Forelimb muscle (tissue), 1 donor: ENCODE measurements around the gene ART5. TPM values are rescaled to one million over a fixed set of nuclear protein-coding genes. Genes with fewer than 3 reads are reported as not detected.
"Not testable (repeated sequence)": the region's sequence is repeated elsewhere in the genome, so short reads cannot be mapped to it uniquely, and the experiment has no call there.

Experiments
- DNase-seq: peaks from one replicate; pipeline ENCODE4 v3.0.0-alpha.2; 2013; ENCODE audit warnings: low read depth
- polyA plus RNA-seq: library from polyadenylated mRNA; unstranded; fragments of 120-200 nt; gene quantifications from one replicate; pipeline ENCODE4 v1.2.1, GENCODE V29; 2013; ENCODE audit not compliant: insufficient read length

Gene ART5
- polyA plus RNA-seq, 1 donor: 4.3 TPM

DNA sequence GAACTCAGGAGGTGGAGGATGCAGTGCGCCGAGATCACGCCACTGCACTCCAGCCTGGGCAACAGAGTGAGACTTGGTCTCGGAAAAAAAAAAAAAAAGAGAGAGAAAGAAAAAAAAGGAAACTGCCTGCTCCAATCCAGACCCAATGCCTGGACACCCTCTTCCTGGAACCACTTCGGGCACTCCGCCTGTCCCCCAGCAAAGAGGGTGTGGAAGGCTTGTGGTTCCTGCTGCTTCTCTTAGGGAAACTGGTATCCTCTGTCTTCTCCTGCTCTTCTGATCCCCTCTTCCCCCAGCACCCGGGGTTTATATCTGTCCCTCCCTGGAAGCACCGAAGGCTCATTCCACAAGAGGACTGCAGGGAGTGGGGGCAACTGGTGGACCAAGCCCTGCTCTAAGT, 16.5 kb upstream of the ART5 start:
- no peak for DNase-seq

DNA sequence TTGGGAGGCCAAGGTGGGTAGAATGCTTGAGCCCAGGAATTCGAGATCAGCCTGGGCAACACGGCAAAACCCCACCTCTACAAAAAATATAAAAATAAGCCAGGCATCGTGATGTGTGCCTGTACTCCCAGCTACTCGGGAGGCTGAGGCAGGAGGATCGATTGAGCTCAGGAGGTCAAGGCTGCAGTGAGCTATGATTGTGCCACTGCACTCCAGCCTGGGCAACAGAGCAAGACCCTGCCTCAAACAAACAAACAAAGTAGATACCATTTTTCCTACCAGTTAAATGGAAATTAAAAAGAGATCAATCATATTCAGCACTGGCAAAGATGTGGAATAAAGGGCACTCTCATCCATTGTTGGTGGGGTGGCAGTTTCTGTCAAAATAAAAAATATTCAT, 15.5 kb upstream of the ART5 start:
- DNase-seq: not testable (repeated sequence)

DNA sequence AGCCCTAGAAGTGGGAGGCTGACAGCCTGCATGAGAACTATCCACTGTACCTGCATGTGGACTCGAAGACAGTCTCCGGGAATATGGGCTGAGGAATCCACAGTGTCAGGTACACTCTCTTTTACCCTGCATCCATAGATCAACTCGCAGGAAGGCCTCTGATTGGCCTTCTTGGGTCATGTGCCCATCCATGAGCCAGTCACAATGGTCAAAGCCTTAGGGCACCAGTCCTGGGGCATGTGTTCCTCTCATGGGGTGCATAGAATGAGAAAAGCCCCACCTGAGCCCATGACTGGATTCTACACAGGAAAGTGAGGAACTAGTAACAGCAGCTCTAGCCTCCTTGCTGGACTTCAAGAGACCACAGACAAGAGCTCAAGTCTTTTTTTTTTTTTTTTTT, 13.8 kb upstream of the ART5 start:
- no peak for DNase-seq

DNA sequence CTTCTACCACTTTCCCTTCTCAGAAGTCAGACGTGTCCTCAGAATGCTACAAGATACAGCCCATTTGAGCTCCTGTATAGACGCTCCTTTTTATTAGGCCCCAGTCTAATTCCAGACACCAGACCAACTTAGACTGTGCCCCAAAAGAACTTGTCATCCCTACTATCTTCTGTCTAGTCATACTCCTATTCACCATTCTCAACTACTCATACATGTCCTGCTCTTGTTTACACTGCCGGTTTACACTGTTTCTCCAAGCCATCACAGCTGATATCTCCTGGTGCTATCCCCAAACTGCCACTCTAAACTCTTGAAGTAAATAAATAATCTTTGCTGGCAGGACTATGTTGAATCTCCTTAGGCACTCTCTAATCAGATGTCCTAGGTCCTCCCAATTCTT, 10.7 kb upstream of the ART5 start:
- not testable (repeated sequence) for DNase-seq

DNA sequence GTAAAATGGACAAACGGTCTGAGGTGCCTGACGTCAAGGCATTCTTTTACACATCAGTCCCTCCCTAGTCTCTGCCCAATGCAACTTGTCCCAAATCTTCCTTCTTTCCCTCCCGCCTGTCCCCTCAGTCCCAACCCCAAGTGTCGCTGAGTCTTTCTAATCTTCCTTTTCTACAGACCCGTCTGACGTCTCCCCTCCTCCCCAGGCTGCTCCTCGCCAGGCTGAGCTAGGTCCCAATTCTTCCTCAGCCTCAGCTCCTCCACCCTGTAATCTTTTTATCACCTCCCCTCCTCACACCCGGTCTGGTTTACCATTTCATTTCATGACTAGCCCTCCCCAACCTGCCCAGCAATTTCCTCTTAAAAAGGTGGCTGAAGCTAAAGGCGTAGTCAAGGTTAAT, 7.6 kb upstream of the ART5 start:
- not testable (repeated sequence) for DNase-seq

DNA sequence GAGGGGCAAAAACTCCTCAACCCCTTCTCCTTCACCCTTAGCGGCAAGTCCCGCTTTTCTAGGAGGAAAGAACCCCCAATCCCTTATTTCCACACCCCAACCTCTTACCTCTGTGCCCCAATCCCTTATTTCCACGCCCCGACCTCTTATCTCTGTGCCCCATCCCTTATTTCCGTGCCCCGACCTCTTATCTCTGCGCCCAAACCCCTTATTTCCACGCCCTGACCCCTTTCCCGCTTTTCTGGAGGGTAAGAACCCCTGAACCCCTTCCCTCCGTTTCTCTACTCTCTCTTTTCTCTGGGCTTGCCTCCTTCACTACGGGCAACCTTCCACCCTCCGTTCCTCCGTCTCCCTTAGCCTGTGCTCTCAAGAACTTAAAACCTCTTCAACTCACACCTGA, 7.1 kb upstream of the ART5 start:
- DNase-seq: not testable (repeated sequence)

DNA sequence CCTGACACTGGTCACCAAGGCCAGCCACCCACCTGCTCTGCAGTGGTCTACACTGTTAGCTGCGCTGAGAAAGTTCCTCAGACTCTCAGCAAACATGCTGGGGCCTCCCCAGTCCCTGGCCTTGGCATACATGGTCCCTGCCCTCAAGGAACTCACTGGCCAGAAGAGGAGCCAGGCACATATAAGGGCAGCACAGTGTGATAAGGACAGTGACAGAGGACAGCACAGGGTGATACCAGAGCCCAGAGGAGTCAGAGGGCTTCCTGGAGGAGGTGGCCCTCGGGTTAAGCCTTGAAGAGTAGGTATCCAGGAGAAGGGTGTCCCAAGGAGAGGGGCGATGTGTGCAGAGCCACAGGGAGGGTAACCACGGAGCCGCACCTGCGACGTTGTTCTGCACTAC, 3.8 kb upstream of the ART5 start:
- no peak for DNase-seq

DNA sequence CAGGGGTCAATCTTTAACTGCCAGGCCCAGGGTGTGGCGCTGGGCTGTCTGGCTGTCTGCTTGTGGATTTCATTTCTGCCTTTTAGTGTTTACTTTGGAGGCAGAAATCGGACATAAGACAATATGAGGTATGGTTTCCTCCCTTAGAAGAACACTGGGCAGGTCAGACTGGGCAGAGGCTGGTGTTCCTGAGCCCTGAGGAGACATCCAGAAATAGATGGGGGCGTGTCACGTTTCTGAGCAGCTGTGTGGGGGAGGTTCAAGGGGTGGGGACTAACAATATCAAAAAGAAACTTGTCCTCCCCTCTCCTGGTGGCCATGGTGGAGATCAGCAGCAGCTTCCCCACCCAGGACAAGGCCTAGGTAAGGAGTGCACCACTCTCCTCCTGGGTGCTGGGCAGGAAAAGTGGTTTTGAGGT, 3.0 kb upstream of the ART5 start, which contains the start of gene ART1:
ART1 (plus strand) TSS at position 312 of the 419 bp plus-strand sequence. CDS start 14,086 bp downstream, outside the sequence.
- no peak for DNase-seq

DNA sequence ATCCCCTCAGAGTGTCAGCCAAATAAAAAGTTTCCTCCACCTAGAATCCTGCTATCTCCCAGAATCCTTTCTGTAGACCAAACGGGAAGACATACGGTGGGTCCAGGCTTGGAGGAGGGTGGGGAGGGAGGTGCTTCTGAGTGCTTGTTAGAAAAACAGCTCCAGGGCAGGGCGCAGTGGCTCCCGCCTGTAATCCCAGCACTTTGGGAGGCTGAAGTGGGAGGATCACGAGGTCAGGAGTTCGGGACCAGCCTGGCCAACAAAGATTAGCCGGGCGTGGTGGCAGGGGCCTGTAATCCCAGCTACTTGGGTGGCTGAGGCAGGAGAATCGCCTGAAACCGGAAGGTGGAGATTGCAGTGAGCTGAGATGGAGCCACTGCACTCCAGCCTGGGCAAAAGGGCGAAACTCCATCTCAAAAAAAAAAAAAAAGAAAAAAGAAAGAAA, 1.3 kb upstream of the ART5 start:
- not testable (repeated sequence) for DNase-seq

DNA sequence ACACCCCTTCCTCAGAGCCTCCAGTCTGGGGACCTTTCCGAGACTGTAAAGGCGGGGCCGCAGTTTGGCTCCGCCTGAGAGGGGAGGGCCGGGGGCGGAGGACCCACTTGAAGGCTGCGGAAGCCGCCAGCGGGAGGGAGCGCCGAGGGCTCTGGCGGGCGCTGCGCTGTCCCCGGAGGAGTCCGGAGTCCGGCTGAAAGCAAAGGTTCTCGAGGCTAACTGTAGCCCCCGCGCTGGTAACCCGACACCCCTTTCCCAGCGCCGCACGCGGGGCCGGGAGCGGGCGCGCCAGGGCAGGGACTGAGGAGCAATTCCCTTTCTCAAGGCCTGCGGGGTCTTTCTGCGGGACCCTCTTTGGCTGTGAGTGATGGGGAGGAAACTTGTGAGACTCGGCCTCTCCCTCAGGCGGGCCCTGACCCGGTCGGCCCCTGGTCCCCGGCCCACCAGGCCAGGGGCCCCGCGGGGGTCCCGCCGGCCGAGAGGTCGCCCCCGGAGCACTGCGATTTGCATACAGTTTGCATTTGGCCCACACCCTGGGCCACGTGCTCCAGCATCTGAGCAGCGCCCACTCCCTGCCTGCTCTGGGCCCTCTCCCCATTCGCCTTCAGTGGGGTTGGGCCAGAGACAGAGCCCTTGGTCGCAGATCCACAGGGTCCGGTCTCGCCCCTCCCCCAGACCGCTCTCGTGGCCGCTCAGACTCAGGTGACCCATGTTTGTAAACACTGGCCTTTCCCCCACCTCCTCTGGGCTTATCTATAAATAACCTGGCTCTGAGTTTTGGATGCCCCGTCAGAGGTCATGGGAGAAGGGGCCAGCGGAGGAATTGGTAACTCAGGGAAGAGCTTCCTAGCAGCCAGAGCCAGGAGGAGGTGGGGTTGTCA, 519 bp upstream of the ART5 start:
- peak; percentile 26 for DNase-seq

DNA sequence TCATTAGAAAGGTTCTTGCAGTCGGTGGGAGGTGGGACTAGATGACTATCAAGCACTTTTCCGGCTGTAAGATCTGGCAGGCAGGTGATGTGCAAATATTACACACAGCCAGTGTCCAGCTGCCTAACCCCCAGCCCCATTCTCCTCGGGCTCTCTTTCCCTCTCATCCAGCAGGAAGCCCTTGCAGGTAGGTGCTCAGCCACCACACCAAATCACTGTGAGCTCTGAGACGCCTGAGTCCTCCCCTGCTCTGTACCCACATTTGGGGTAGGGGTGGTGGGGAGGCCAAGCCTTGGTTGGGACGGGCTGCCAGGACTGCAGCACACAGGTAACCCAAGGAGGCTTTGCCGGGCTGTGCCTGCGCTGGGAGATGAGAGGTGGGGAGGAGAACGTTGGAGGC, 601 bp downstream of the ART5 start:
- no peak for DNase-seq

DNA sequence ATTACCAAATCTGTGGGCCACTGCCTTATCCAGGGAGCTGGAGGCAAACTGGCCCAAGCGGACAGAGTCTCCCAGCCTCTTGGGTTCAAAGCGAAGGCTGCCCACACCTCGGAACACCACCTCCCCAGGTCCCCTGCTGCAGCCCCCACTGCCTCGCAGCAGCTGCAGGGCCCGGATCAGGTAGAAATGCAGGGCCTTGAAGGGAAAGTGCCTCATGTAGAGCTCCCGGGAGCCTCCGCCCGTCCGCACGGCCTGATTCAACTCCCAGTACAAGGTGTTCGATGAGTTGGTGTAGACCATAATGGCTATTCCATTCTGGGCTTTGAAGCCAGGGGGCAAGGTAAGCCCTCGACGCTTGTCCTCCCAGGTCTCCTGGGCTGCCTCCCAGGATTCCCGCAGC, 2.0 kb downstream of the ART5 start:
- no peak for DNase-seq

DNA sequence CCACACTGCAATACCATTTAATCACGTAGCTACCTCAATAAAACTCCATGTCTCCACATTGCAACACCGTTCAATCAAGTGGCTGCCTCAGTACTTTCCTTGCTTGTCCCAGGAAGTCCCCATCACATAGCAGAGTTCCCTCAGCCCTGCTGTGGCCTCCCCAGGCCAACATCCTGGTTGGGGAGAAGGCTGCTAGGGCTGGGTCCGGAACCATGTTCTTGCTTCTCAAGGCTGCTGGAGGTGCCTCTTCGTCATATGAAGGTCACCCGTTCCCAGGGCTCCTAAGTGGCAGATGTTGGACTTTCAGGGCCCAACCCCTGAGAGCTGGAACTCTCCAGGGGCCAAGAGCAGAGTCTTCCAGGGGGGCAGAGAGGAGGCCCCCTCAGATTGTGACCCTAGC, 3.3 kb downstream of the ART5 start:
- DNase-seq: no peak

DNA sequence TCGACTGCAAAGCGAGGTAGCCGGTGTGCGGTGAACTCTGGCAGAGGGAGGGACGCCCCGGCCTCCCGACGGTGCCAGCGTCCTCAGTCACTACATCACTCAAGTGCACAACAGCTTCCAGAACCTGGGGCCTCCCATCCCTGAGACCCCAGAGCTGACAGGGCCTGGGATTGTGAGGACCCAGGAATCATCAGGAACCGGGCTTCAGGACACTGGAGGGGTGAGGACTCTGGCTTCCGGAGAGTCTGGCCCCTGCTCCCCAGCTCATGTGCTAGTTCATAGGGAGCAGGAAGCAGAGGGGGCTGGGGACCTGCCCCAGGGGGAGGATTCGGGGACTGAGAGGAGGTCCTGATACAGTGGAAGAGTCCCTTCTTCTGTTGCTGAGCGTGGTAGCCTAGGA, 4.6 kb downstream of the ART5 start:
- DNase-seq: no peak

DNA sequence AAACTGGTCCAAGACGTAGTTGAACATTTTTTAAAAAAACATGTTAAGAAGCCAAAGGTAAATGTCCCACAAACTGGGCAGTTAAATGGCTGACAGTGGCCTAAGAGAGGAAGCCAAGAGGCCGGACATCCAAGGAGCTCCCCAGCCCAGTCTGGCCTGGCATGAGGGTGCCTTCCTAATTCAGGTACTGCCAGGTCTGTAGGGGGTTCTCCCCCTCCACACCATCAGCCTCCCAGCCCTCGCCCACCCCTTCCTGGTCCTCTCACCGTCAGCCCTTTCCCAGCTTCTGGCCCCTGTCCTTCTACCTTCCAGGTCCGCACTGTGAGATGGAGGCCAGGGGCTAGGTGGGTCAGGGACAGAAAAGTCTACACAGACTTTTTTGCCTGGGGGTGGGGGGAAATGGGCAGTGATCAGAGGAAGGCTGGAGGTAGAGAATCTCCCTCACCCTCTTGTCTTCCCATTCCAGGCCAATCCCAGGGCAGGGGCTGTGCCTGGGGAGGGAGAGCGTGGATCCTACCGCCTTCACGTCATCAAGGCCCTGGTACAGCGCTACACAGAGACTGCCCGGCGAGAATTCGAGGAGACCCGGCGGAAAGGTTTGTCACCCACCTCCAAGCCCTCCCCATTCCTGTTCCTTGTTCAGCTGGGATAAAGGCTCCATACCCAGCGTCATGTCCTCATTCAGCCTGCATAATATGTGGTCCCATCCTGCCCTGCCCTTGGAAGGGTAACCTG, 6.0 kb downstream of the ART5 start:
- DNase-seq: no peak

DNA sequence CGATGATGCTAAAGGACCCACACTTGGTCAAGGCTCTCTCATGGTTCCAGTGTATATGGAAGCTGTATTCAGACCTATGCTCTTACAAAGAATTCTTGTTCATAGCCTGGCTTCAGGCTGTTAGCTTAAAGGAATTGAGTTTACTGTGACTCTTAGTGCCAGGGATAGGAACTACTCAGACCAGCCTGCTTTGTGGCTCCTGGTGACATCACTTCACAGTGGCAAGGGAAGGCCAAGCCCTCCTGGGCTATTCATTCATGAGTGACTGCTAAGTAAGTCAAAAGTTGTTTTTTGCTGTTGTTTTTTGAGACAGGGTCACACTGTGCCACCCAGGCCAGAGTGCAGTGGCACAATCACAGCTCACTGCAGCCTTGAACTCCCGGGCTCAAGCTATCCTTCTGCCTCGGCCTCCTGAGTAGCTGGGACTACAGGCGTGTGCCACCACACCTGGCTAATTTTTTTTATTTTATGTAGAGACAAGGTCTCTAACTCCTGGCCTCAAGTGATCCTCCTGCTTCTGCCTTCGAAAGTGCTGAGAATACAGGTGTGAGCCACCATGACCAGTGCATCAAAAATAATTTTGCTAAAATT, 9.6 kb downstream of the ART5 start:
- no peak for DNase-seq

DNA sequence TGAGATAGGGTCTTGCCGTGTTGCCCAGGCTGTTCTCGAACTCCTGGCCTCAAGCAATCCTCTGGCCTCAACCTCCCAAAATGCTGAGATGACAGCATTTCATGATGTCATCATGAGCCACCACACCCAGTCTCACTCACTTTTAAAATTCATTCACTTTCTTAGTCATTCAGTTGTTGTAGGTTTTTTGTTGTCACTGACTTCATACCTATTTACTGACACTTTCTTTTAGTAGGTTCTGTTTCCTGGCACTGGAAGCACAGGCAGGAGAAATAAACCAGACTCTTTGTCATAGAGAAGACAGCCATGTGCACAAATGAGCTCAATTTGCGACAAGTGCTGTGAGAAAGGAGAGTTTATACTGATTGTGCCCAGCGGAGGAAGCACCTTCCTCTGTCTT, 10.5 kb downstream of the ART5 start:
- DNase-seq: no peak

DNA sequence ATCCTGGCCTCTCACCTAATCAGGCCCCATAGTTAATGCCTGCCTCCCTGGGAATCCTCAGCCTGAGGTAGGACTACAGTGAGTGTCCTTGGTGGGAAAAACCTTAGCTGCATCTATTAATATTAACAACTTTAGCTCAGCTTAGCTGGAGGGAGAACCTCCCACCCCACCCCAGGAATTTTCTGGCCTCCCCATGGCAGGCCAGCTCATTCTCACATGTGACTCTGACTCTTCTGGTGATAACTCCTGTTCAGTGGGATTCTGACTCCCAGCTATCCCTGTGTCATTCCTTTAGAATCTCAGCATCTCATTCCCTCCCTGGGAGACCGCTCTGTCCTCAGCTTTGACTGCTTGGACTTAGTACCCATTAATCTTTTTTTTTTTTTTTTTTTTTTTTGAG, 14.5 kb downstream of the ART5 start:
- no peak for DNase-seq

DNA sequence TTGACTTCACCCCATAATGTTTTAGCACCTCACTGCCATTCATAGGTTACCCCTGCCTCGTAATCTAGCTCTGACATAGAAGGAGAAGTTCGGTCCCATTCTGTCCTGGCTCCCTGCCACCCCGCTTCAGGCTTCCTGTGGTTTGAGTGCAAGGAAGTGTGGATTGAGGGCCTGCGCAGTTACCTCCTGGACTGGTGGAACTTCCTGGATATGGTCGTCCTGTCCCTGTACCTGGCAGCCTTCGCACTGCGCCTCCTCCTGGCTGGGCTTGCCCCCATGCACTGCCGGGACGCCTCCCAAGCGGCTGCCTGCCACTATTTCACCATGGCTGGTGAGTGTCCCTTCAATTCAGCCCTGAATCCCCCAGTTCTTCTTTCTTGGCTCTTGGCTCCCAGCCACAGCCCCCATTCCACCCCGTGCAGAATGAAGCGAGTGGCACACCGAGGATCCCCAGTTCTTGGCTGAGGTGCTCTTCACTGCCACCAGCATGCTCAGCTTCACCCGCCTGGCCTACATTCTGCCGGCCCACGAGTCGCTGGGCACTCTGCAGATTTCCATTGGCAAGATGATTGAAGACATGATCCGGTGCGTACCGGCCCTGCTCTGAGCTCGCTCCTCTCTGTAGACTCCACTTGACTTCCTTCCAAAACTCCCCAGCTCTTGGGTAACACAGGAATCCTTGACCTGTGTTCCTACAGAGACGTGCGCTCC, 15.4 kb downstream of the ART5 start:
- no peak for DNase-seq

DNA sequence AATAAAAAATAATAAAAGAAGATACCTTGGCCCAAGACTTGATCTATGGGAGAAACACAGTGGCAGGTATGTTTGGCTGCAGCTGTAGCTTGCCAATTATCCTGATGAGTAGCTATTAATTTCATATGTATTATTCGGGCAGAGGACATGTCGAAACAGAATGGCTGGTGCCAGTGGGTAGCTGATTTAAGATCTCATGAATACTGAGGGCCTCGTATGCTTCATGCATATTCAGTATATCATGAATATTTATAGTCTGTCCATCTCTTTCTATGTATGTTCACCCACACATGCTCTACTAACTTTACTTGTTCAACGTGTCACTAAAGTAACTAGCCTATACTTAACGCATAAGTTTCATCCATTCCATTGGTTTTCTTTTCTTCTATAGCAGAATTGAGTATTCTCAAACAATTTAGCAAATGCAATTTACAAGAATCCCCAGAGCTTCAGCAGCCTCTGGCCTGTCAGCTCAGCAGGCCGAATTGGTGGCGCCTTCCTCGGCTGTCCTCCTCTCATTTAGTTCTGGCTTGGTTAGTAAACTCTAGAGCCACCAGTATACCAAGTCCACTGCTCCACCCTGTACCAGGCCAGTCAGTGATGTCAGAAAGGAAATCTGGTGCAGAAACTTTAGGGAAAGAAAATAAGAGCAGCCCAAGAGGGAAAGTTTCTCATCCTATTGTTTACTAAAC, 17.9 kb downstream of the ART5 start:
- DNase-seq: no peak

DNA sequence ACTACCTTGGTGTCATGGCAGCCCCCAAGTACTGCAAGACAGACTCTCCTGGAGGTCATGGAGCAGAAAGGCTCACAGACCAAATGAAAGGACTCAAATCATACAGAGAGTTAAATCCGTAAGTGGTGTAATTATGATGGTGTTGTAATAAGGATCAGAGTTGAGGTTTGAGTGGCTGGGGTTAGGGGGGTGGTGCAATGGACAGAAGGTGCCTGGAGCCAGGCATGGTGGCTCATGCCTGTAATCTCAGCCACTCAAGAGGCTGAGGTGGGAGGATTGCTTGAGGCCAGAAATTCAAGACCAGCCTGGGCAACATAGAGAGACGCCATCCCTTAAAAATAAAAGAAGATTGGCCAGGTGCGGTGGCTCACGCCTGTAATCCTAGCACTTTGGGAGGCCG, 18.7 kb downstream of the ART5 start:
- no peak for DNase-seq
